GM12878 (cell line): ENCODE data around the gene FOXF1. TPM values are rescaled to one million over a fixed set of nuclear protein-coding genes. Genes with fewer than 3 reads are reported as not detected.

Experiments used
- ATAC-seq: fragments of 200-7000 bp; cut with Tn5 transposase; 3 replicates; pipeline ENCODE4 v1.9.1; 2020; ENCODE audit warnings: mild to moderate bottlenecking, moderate library complexity
- BruUV-seq: library from RNA; stranded (reverse); fragments of 400-500 nt; replicated peaks from 2 replicates; lab custom pipeline; 2021; lab: Mats Ljungman, UMichigan
- CTCF ChIA-PET: fragments of 300-600 bp; sonication (Branson Sonifier 250); formaldehyde crosslinking; extraction: SDS; loops from one replicate; lab custom pipeline; 2021; ENCODE audit warnings: inconsistent platforms; lab: Yijun Ruan, JAX
- POLR2A ChIA-PET: fragments of 350-600 bp; formaldehyde crosslinking; extraction: SDS; loops from one replicate; lab custom pipeline; 2021; ENCODE audit warnings: inconsistent platforms; lab: Charles Lee
- RAD21 ChIA-PET: fragments of 300-600 bp; sonication (Branson Sonifier 250); formaldehyde crosslinking; loops from one replicate; lab custom pipeline; 2023; ENCODE audit warnings: antibody characterized with exemption; ENCODE audit not compliant: unreplicated experiment; lab: Charles Lee
- SMC1A ChIA-PET: fragments of 300-600 bp; sonication (Branson Sonifier 250); formaldehyde crosslinking; loops from one replicate; lab custom pipeline; 2023; ENCODE audit not compliant: unreplicated experiment, uncharacterized antibody; lab: Charles Lee
- DNase-seq: peaks from one replicate; pipeline ENCODE4 v3.0.0-alpha.2; 2011; ENCODE audit warnings: low read depth, low spot score
- FAIRE-seq: peaks from 3 replicates; lab custom pipeline; 2011; peaks lifted over from hg19 to GRCh38; lab: Jason Lieb, UNC
- H2AFZ ChIP-seq: 2 replicates; pipeline ENCODE4 v1.6.0; 2011; ENCODE audit warnings: low read depth, low read length, control low read depth; ENCODE audit not compliant: control insufficient read depth
- H3K27ac ChIP-seq: 2 replicates; pipeline ENCODE4 v1.5.1; 2011; ENCODE audit warnings: control low read depth; ENCODE audit not compliant: control insufficient read depth, insufficient read depth
- H3K27me3 ChIP-seq, 2 experiments: replicated peaks in 1 of 2; 2 replicates each; pipeline versions ENCODE4 v1.6.0 to v1.6.1; 2011; ENCODE audit warnings: low read length in 1 of 2; ENCODE audit not compliant: control insufficient read depth in 2 of 2, insufficient read depth in 2 of 2
- H3K36me3 ChIP-seq, 2 experiments: 2 replicates each; pipeline ENCODE4 v1.5.1; 2011; ENCODE audit warnings: low read length in 1 of 2; ENCODE audit not compliant: control insufficient read depth in 2 of 2, insufficient read depth in 2 of 2
- H3K4me1 ChIP-seq: 2 replicates; pipeline ENCODE4 v1.6.1; 2011; ENCODE audit warnings: mild to moderate bottlenecking, low read length, moderate library complexity, mixed read lengths; ENCODE audit not compliant: control insufficient read depth, insufficient read depth
- H3K4me2 ChIP-seq: 2 replicates; pipeline ENCODE4 v1.6.0; 2011; ENCODE audit warnings: control low read depth; ENCODE audit not compliant: control insufficient read depth, insufficient read depth
- H3K4me3 ChIP-seq: fragments of 200-600 bp; sonication (generic); 2 replicates; pipeline ENCODE4 v1.5.1; 2016
- H3K79me2 ChIP-seq: 2 replicates; pipeline ENCODE4 v1.6.0; 2011; ENCODE audit warnings: low read length; ENCODE audit not compliant: control insufficient read depth, insufficient read depth
- H3K9ac ChIP-seq: 2 replicates; pipeline ENCODE4 v1.8.0; 2011; ENCODE audit warnings: low read length, control low read depth, mixed read lengths; ENCODE audit not compliant: control insufficient read depth, insufficient read depth
- H3K9me3 ChIP-seq: replicated peaks from 3 replicates; pipeline ENCODE4 v1.5.1; 2011; ENCODE audit warnings: mild to moderate bottlenecking, low read length; ENCODE audit not compliant: control insufficient read depth, insufficient read depth
- H4K20me1 ChIP-seq: 2 replicates; pipeline ENCODE4 v1.6.0; 2011; ENCODE audit not compliant: control insufficient read depth, insufficient read depth
- BACH1 ChIP-seq: fragments of 450-650 bp; IDR thresholded peaks from 2 replicates; pipeline ENCODE4 v1.6.1; 2017; ENCODE audit warnings: mild to moderate bottlenecking, borderline replicate concordance
- BCL11A ChIP-seq: IDR thresholded peaks from 2 replicates; pipeline ENCODE4 v1.6.1; 2011; ENCODE audit warnings: low read depth, low read length
- BCLAF1 ChIP-seq: fragments of 450-650 bp; IDR thresholded peaks from 2 replicates; pipeline ENCODE4 v1.6.1; 2017; ENCODE audit warnings: antibody characterized with exemption, mild to moderate bottlenecking, moderate library complexity
- CHD4 ChIP-seq: fragments of 200-600 bp; sonication (generic); IDR thresholded peaks from 2 replicates; pipeline ENCODE4 v1.6.1; 2016; ENCODE audit warnings: mild to moderate bottlenecking
- FOXM1 ChIP-seq: IDR thresholded peaks from 2 replicates; pipeline ENCODE4 v1.6.1; 2012; ENCODE audit warnings: low read depth, mild to moderate bottlenecking, inconsistent platforms, low read length, moderate library complexity
- KDM1A ChIP-seq: fragments of 200-600 bp; sonication (generic); IDR thresholded peaks from 2 replicates; pipeline ENCODE4 v1.6.1; 2016; ENCODE audit warnings: borderline replicate concordance
- MEF2A ChIP-seq: IDR thresholded peaks from 2 replicates; pipeline ENCODE4 v1.6.1; 2011; ENCODE audit warnings: low read depth, mild to moderate bottlenecking, low read length, moderate library complexity; ENCODE audit not compliant: insufficient read depth
- MYB ChIP-seq: fragments of 150-350 bp; IDR thresholded peaks from 2 replicates; pipeline ENCODE4 v1.6.1; 2014; ENCODE audit warnings: mild to moderate bottlenecking, low read depth, low read length, borderline replicate concordance
- NBN ChIP-seq: fragments of 450-650 bp; IDR thresholded peaks from 2 replicates; pipeline ENCODE4 v1.6.1; 2016
- POLR2AphosphoS2 ChIP-seq: IDR thresholded peaks from 2 replicates; pipeline ENCODE4 v1.6.1; 2011; ENCODE audit warnings: low read depth, mild to moderate bottlenecking, low read length, improper control_type of control experiment, moderate library complexity
- RAD21 ChIP-seq: IDR thresholded peaks from 2 replicates; pipeline ENCODE4 v1.6.1; 2011; ENCODE audit warnings: mild to moderate bottlenecking, low read depth, low read length, moderate library complexity; ENCODE audit not compliant: insufficient read depth
- RB1 ChIP-seq: fragments of 450-650 bp; formaldehyde crosslinking; IDR thresholded peaks from 2 replicates; pipeline ENCODE4 v1.6.1; 2017; ENCODE audit warnings: mild to moderate bottlenecking, borderline replicate concordance
- RBBP5 ChIP-seq: fragments of 200-600 bp; sonication (generic); conservative IDR thresholded peaks from 2 replicates; pipeline ENCODE4 v1.6.1; 2016
- USF1 ChIP-seq: IDR thresholded peaks from 2 replicates; pipeline ENCODE4 v1.6.1; 2011; ENCODE audit warnings: borderline replicate concordance, low read depth, mild to moderate bottlenecking, moderate library complexity, mixed read lengths, low read length; ENCODE audit not compliant: insufficient read depth; ENCODE audit errors: extremely low read length
- WRNIP1 ChIP-seq: IDR thresholded peaks from 2 replicates; pipeline ENCODE4 v1.6.1; 2011; ENCODE audit warnings: low read depth, low read length, improper control_type of control experiment, borderline replicate concordance
- YY1 ChIP-seq: IDR thresholded peaks from 2 replicates; pipeline ENCODE4 v1.6.1; 2011; ENCODE audit warnings: low read depth, mild to moderate bottlenecking, low read length
- ZNF217 ChIP-seq: fragments of 450-650 bp; IDR thresholded peaks from 2 replicates; pipeline ENCODE4 v1.6.1; 2017; ENCODE audit warnings: antibody characterized with exemption, mild to moderate bottlenecking
- ZNF274 ChIP-seq: IDR thresholded peaks from one replicate; pipeline ENCODE4 v1.8.0; 2011; ENCODE audit not compliant: insufficient read length, insufficient read depth
- WGBS: methylation state at CpG from one replicate; pipeline ENCODE4 v1.1.6; 2016; ENCODE audit warnings: low lambda C conversion rate; ENCODE audit not compliant: insufficient replicate concordance, insufficient coverage; ENCODE audit errors: missing lambda C conversion rate; 5-methylcytosine and 5-hydroxymethylcytosine counted together
- in situ Hi-C: fragments of 300-500 bp; cut with MboI; formaldehyde crosslinking; loops from 9 replicates; pipeline ENCODE4 v1.14.3; 2018; ENCODE audit warnings: mixed read lengths
- intact Hi-C: fragments of 100-400 bp; cut with micrococcal nuclease; formaldehyde crosslinking; loops from one replicate; pipeline ENCODE4 v1.14.2; 2022; ENCODE audit not compliant: unreplicated experiment
- polyA plus RNA-seq, 11 experiments: library from polyadenylated mRNA; depleted of rRNA in 4 of 11; unstranded in 6 of 11; stranded (reverse) in 5 of 11; fragments of >200 nt; fragmentation: Nextera tagmentation in 4 of 11; fragmentation: Illumina TruSeq in 1 of 11; extraction: Ambion mirVana in 4 of 11; extraction: Trizol in 1 of 11; gene quantifications; 1 replicate in 1 of 11; 2 replicates in 10 of 11; pipeline versions ENCODE4 v1.2.1 to v1.2.3, GENCODE V29; 2011 to 2016; ENCODE audit warnings: inconsistent platforms in 2 of 11, missing spikeins in 2 of 11, low read depth in 1 of 11
- total RNA-seq, 4 experiments: library from RNA; depleted of rRNA in 3 of 4; stranded (reverse); fragments of >200 nt in 3 of 4; fragmentation: Illumina TruSeq in 1 of 4; extraction: Trizol in 1 of 4; gene quantifications; 2 replicates each; pipeline versions ENCODE4 v1.2.1 to v1.2.3, GENCODE V29; 2013 to 2021
- TF ChIP-seq, protein P1 (sequence below): fragments of 450-650 bp; formaldehyde crosslinking; IDR thresholded peaks from 2 replicates; pipeline ENCODE4 v1.4.0; 2020; ENCODE audit warnings: mild to moderate bottlenecking, moderate library complexity

FOXF1 gene
- total and polyA plus RNA-seq, 10 of the 15 experiments (the other 5 are each of a cell fraction or from before 2014, with no cell fraction given), result 0.01 TPM; not detected in 9

GRCh38 chr16:86467490-86467889, 42.8 kb upstream of the FOXF1 start:
- no peak overlapping the region for H2AFZ ChIP-seq
- no peaks in the 10 kb centered on the region for H4K20me1 ChIP-seq
- no peak overlapping the region for H3K27ac ChIP-seq
- WGBS, result 30% methylated on average over 8 of the region's 8 CpGs
- CTCF ChIA-PET, result no interaction called here
- intact Hi-C loops, result no loop called here
- no peak for FAIRE-seq
- in situ Hi-C loops, result no loop called here
- TF ChIP-seq ZNF217 (no peak), BCL11A (no peak), MYB (no peak), RBBP5 (no peak), YY1 (no peak), FOXM1 (no peak), BCLAF1 (no peak), POLR2AphosphoS2 (no peak), NBN (no peak), ZNF274 (no peak), USF1 (no peak), RAD21 (no peak), RB1 (no peak), KDM1A (no peak), BACH1 (no peak), MEF2A (no peak), CHD4 (no peak), WRNIP1 (no peak)
- TF ChIP-seq, protein P1, sequence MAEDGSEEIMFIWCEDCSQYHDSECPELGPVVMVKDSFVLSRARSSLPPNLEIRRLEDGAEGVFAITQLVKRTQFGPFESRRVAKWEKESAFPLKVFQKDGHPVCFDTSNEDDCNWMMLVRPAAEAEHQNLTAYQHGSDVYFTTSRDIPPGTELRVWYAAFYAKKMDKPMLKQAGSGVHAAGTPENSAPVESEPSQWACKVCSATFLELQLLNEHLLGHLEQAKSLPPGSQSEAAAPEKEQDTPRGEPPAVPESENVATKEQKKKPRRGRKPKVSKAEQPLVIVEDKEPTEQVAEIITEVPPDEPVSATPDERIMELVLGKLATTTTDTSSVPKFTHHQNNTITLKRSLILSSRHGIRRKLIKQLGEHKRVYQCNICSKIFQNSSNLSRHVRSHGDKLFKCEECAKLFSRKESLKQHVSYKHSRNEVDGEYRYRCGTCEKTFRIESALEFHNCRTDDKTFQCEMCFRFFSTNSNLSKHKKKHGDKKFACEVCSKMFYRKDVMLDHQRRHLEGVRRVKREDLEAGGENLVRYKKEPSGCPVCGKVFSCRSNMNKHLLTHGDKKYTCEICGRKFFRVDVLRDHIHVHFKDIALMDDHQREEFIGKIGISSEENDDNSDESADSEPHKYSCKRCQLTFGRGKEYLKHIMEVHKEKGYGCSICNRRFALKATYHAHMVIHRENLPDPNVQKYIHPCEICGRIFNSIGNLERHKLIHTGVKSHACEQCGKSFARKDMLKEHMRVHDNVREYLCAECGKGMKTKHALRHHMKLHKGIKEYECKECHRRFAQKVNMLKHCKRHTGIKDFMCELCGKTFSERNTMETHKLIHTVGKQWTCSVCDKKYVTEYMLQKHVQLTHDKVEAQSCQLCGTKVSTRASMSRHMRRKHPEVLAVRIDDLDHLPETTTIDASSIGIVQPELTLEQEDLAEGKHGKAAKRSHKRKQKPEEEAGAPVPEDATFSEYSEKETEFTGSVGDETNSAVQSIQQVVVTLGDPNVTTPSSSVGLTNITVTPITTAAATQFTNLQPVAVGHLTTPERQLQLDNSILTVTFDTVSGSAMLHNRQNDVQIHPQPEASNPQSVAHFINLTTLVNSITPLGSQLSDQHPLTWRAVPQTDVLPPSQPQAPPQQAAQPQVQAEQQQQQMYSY (CRISPR knock-in tag), result no peak
- TF ChIP-seq, all 136 proteins: peak for 0
- ATAC-seq (no peak), DNase-seq (no peak)
- no peaks in the 10 kb centered on the region; the same call in 2 of the 3 replicates for H3K9me3 ChIP-seq
- no peaks in the 10 kb centered on the region for H3K36me3 ChIP-seq
- SMC1A ChIA-PET, result no interaction called here
- BruUV-seq, result no TSS peak
- H3K4me2 ChIP-seq, result no peak overlapping the region
- POLR2A ChIA-PET, result no interaction called here
- H3K79me2 ChIP-seq, result no peaks in the 10 kb centered on the region
- no peaks in the 10 kb centered on the region for H3K4me1 ChIP-seq
- no peak overlapping the region for H3K9ac ChIP-seq
- no peaks in the 10 kb centered on the region for H3K27me3 ChIP-seq
- RAD21 ChIA-PET, result no interaction called here
- no peak overlapping the region for H3K4me3 ChIP-seq
